Measurements from ENCODE around the gene IL34.
A peak's percentile ranks its signal among the peaks of the same experiment; 100 is the strongest.

Gene IL34

DNA sequence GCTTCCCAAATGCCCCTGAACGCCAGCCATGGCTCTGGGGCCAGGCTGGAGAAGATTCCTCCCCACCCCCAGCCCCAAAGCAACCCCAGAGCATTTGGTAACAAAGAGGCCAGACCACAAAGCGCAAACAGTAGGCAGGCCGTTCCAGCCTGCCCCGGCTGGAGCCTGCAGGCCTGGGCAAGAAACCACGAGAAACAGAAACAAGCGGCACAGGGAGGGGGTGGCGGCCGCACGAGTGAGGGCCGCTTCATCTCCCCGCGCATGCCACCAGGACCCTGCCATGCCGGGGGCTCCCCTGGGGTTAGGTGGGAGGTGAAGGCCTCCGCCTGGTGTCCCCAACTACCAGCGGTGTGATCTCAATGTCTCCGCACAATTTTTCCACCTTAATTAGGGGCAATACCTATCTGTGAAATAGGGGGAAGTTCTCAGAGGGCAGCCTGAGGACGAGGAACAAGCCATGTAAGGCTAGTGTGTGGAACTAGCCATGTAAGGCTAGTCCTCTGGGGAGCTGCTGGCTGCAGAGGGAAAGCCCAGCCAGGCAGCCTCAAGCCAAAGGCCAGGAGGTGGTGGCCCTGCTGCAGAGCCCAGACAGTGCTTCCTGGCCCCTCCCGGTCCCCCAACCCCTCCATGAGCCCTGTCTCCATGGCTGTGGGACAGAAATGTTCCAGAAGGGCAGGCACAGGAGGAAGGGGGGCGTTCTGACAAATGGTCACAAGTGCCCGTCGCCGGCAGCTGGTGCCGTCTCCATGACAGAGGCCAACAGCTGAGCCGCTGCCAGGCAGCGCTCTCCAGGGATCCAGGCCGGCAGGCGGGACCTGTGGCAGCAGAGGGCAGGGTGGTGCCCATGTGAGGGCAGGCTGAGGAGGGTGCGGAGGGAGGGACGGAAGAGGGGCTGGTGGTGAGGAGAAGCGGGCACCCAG lies 54.0 kb downstream of the IL34 start:
- Histone ChIP-seq H2BK15ac (ENCODE audit: low read depth, poor library complexity, severe bottlenecking) (peak overlapping the region; percentile 75), H2BK5ac (ENCODE audit: low read depth, low read length, poor library complexity, severe bottlenecking) (no peak overlapping the region), H3K36me3 (ENCODE audit: control insufficient read depth in 1 of 2, insufficient read depth in 2 of 2, low read depth in 1 of 2, low read length in 2 of 2) (peaks cover 6 to 17% of the 10 kb centered on the region in 2 experiments), H4K91ac (ENCODE audit: low read length) (peak overlapping the region; percentile 83), H4K8ac (ENCODE audit: low read length) (peak overlapping the region; percentile 72), H3K27me3 (ENCODE audit: control insufficient read depth in 1 of 2, insufficient read depth in 1 of 2, low read length in 2 of 2) (no peaks in the 10 kb centered on the region), H3K27ac (ENCODE audit: low read length, poor library complexity, severe bottlenecking) (no peak overlapping the region), H3K9me3 (ENCODE audit: control insufficient read depth, low read length) (no peaks in the 10 kb centered on the region), H3K18ac (ENCODE audit: low read depth in 1 of 2, low read length in 2 of 2) (peak overlapping the region; percentile 76 to 87), H3K14ac (ENCODE audit: low read length in 2 of 2) (no peak overlapping the region), H3K4me3 (ENCODE audit: insufficient read depth in 1 of 2, low read depth in 1 of 2, low read length in 2 of 2) (no peak overlapping the region), H2AFZ (ENCODE audit: low read depth, low read length) (no peak overlapping the region), H3K4me2 (ENCODE audit: low read length, poor library complexity, severe bottlenecking) (no peak overlapping the region), H3K4ac (ENCODE audit: low read depth in 1 of 2, low read length in 2 of 2) (peak overlapping the region; percentile 64 to 70), H3K79me1 (replicated peaks; ENCODE audit: low read length, poor library complexity, severe bottlenecking) (peaks cover 8% of the 10 kb centered on the region), H3K23ac (ENCODE audit: low read length in 2 of 2) (no peak overlapping the region), H3K9ac (ENCODE audit: low read length) (no peak overlapping the region), H2BK12ac (ENCODE audit: low read length in 2 of 2) (peak overlapping the region; percentile 38 to 87), H2AK5ac (ENCODE audit: low read length, severe bottlenecking) (peak overlapping the region; percentile 19), H2BK120ac (ENCODE audit: low read depth, low read length) (peak overlapping the region; percentile 69), H3K4me1 (ENCODE audit: control insufficient read depth, insufficient read depth, low read depth, low read length) (peaks cover 90% of the 10 kb centered on the region)
- WGBS: 86% methylated on average over 28 of the region's 30 CpGs
- peak; percentile 36 for DNase-seq

DNA sequence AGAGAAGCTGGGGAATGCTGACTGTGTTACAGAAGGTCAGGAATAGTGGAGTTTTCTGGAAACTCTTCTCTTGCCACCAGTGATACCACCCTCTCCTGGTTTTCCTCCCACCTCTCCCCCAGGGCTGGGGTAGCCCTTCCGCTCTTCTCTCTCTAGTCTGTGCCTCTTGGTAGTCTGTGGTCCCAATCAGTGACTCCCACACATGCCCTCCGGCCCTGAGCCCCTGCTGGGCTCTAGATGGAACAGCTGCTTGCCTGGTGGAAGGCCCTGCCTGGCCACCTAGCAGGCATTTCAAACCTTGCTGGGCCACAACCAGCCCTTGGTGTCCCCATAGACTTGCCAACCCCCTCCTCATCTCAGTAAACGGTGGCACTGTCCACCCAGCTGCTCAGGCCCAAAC lies 54.7 kb downstream of the IL34 start:
- Histone ChIP-seq H4K91ac (ENCODE audit: low read length) (peak overlapping the region; percentile 83), H3K36me3 (ENCODE audit: control insufficient read depth in 1 of 2, insufficient read depth in 2 of 2, low read depth in 1 of 2, low read length in 2 of 2) (peaks cover 6 to 17% of the 10 kb centered on the region in 2 experiments), H3K27me3 (ENCODE audit: control insufficient read depth in 1 of 2, insufficient read depth in 1 of 2, low read length in 2 of 2) (no peaks in the 10 kb centered on the region), H3K4me3 (ENCODE audit: insufficient read depth in 1 of 2, low read depth in 1 of 2, low read length in 2 of 2) (no peak overlapping the region), H3K4ac (ENCODE audit: low read depth in 1 of 2, low read length in 2 of 2) (peak overlapping the region; percentile 67 to 85), H2BK5ac (ENCODE audit: low read depth, low read length, poor library complexity, severe bottlenecking) (no peak overlapping the region), H3K23ac (ENCODE audit: low read length in 2 of 2) (no peak overlapping the region), H2AFZ (ENCODE audit: low read depth, low read length) (no peak overlapping the region), H2BK120ac (ENCODE audit: low read depth, low read length) (peak overlapping the region; percentile 54), H2BK15ac (ENCODE audit: low read depth, poor library complexity, severe bottlenecking) (no peak overlapping the region), H4K8ac (ENCODE audit: low read length) (peak overlapping the region; percentile 80), H3K18ac (ENCODE audit: low read depth in 1 of 2, low read length in 2 of 2) (peak overlapping the region; percentile 86 to 87), H3K4me2 (ENCODE audit: low read length, poor library complexity, severe bottlenecking) (no peak overlapping the region), H3K27ac (ENCODE audit: low read length, poor library complexity, severe bottlenecking) (no peak overlapping the region), H3K9me3 (ENCODE audit: control insufficient read depth, low read length) (no peaks in the 10 kb centered on the region), H3K14ac (ENCODE audit: low read length in 2 of 2) (peak overlapping the region in 1 of 2 experiments; percentile 50), H3K79me1 (replicated peaks; ENCODE audit: low read length, poor library complexity, severe bottlenecking) (peaks cover 8% of the 10 kb centered on the region), H2AK5ac (ENCODE audit: low read length, severe bottlenecking) (peak overlapping the region; percentile 19), H3K4me1 (ENCODE audit: control insufficient read depth, insufficient read depth, low read depth, low read length) (peaks cover 88% of the 10 kb centered on the region), H2BK12ac (ENCODE audit: low read length in 2 of 2) (peak overlapping the region; percentile 85 to 87), H3K9ac (ENCODE audit: low read length) (no peak overlapping the region)
- DNase-seq: no peak
- 88% methylated on average over 3 of the region's 3 CpGs for WGBS

DNA sequence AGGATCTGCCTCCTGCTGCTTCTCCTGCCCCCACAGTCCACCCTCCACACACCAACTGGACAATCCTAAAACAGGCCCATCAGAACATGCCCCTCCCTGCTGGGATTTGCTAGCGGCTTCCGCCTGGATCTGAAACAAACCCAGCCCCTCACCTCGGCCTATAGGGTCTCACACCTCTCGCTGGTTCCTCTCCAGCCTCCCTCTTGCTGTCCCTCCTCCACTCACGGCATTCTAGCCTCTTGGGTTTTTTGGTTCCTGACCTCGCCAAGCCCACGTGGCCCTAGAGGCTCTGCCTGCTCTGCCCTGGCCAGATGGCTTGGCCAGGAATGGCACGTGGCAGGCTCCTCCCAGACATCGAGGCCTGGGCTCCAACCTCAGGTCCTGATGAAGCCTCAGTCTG lies 55.2 kb downstream of the IL34 start:
- H3K36me3 ChIP-seq (ENCODE audit: control insufficient read depth in 1 of 2, insufficient read depth in 2 of 2, low read depth in 1 of 2, low read length in 2 of 2): peaks cover 6 to 17% of the 10 kb centered on the region in 2 experiments

DNA sequence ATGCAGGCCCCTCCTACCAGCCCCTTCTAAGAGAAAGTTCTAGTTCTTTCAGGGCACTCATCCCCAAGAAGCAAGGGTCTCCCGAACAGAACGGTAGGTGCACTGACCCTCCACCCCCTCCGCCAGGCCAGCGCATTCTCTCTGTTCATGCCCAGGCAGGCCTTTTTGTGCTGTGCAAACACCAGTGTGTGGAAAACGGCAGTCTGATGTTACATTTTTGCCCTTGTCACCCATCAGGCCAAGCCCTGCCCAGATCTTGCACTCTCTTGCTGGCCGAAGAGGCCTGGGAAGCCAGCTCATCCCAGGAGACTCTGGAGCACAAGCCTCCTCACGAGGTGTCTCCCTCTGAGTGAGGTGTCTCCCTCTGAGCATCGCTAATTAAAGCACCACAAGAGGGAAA lies 55.6 kb downstream of the IL34 start:
- H4K91ac ChIP-seq (ENCODE audit: low read length): peak overlapping the region; percentile 83
- H3K4me2 ChIP-seq (ENCODE audit: low read length, poor library complexity, severe bottlenecking): no peak overlapping the region
- H3K4me3 ChIP-seq (ENCODE audit: insufficient read depth in 1 of 2, low read depth in 1 of 2, low read length in 2 of 2): no peak overlapping the region
- H3K4ac ChIP-seq (ENCODE audit: low read depth in 1 of 2, low read length in 2 of 2): peak overlapping the region; percentile 31 to 49
- no peak overlapping the region for H3K27ac ChIP-seq (ENCODE audit: low read length, poor library complexity, severe bottlenecking)
- H3K14ac ChIP-seq (ENCODE audit: low read length in 2 of 2): peak overlapping the region in 1 of 2 experiments; percentile 76
- H2AK5ac ChIP-seq (ENCODE audit: low read length, severe bottlenecking): peak overlapping the region; percentile 19
- peaks cover 6 to 17% of the 10 kb centered on the region in 2 experiments for H3K36me3 ChIP-seq (ENCODE audit: control insufficient read depth in 1 of 2, insufficient read depth in 2 of 2, low read depth in 1 of 2, low read length in 2 of 2)
- H2BK12ac ChIP-seq (ENCODE audit: low read length in 2 of 2): peak overlapping the region; percentile 80 to 82
- 86% methylated on average over 8 of the region's 8 CpGs for WGBS
- no peak overlapping the region for H2AFZ ChIP-seq (ENCODE audit: low read depth, low read length)
- H3K27me3 ChIP-seq (ENCODE audit: control insufficient read depth in 1 of 2, insufficient read depth in 1 of 2, low read length in 2 of 2): no peaks in the 10 kb centered on the region
- peak overlapping the region; percentile 1 for H4K8ac ChIP-seq (ENCODE audit: low read length)
- H3K4me1 ChIP-seq (ENCODE audit: control insufficient read depth, insufficient read depth, low read depth, low read length): peaks cover 90% of the 10 kb centered on the region
- DNase-seq: no peak
- no peak overlapping the region for H2BK120ac ChIP-seq (ENCODE audit: low read depth, low read length)
- peaks cover 8% of the 10 kb centered on the region for H3K79me1 ChIP-seq (replicated peaks; ENCODE audit: low read length, poor library complexity, severe bottlenecking)
- no peak overlapping the region for H3K9ac ChIP-seq (ENCODE audit: low read length)
- H3K23ac ChIP-seq (ENCODE audit: low read length in 2 of 2): no peak overlapping the region
- H3K18ac ChIP-seq (ENCODE audit: low read depth in 1 of 2, low read length in 2 of 2): peak overlapping the region; percentile 87 to 88
- peak overlapping the region; percentile 15 for H2BK5ac ChIP-seq (ENCODE audit: low read depth, low read length, poor library complexity, severe bottlenecking)
- H3K9me3 ChIP-seq (ENCODE audit: control insufficient read depth, low read length): no peaks in the 10 kb centered on the region
- H2BK15ac ChIP-seq (ENCODE audit: low read depth, poor library complexity, severe bottlenecking): no peak overlapping the region

More for the DNA sequence above, 55.2 kb downstream of the IL34 start:
- peak overlapping the region in 1 of 2 experiments; percentile 50 for H3K14ac ChIP-seq (ENCODE audit: low read length in 2 of 2)
- H3K4me2 ChIP-seq (ENCODE audit: low read length, poor library complexity, severe bottlenecking): no peak overlapping the region
- H2BK15ac ChIP-seq (ENCODE audit: low read depth, poor library complexity, severe bottlenecking): no peak overlapping the region
- no peak overlapping the region for H3K9ac ChIP-seq (ENCODE audit: low read length)
- H3K79me1 ChIP-seq (replicated peaks; ENCODE audit: low read length, poor library complexity, severe bottlenecking): peaks cover 8% of the 10 kb centered on the region
- H3K9me3 ChIP-seq (ENCODE audit: control insufficient read depth, low read length): no peaks in the 10 kb centered on the region
- peak overlapping the region; percentile 83 for H4K91ac ChIP-seq (ENCODE audit: low read length)
- no peak overlapping the region for H3K4me3 ChIP-seq (ENCODE audit: insufficient read depth in 1 of 2, low read depth in 1 of 2, low read length in 2 of 2)
- no peak overlapping the region for H2BK5ac ChIP-seq (ENCODE audit: low read depth, low read length, poor library complexity, severe bottlenecking)
- H3K4me1 ChIP-seq (ENCODE audit: control insufficient read depth, insufficient read depth, low read depth, low read length): peaks cover 90% of the 10 kb centered on the region
- H3K27me3 ChIP-seq (ENCODE audit: control insufficient read depth in 1 of 2, insufficient read depth in 1 of 2, low read length in 2 of 2): no peaks in the 10 kb centered on the region
- peak overlapping the region; percentile 87 to 88 for H3K18ac ChIP-seq (ENCODE audit: low read depth in 1 of 2, low read length in 2 of 2)
- H2AFZ ChIP-seq (ENCODE audit: low read depth, low read length): no peak overlapping the region
- WGBS: 93% methylated on average over 9 of the region's 9 CpGs
- peak overlapping the region in 1 of 2 experiments; percentile 85 for H3K4ac ChIP-seq (ENCODE audit: low read depth in 1 of 2, low read length in 2 of 2)
- peak overlapping the region; percentile 85 to 87 for H2BK12ac ChIP-seq (ENCODE audit: low read length in 2 of 2)
- H2BK120ac ChIP-seq (ENCODE audit: low read depth, low read length): peak overlapping the region; percentile 54
- H2AK5ac ChIP-seq (ENCODE audit: low read length, severe bottlenecking): peak overlapping the region; percentile 19
- no peak for DNase-seq
- peak overlapping the region; percentile 80 for H4K8ac ChIP-seq (ENCODE audit: low read length)
- no peak overlapping the region for H3K23ac ChIP-seq (ENCODE audit: low read length in 2 of 2)
- H3K27ac ChIP-seq (ENCODE audit: low read length, poor library complexity, severe bottlenecking): no peak overlapping the region

Data from mesenchymal stem cell (in vitro differentiated cells and primary cell).